Activated T-cell treated with anti-CD3 and anti-CD28 coated beads, Interleukin-2, amount 50 U/mL, for 24 hours (primary cell): ENCODE data around the gene USP6NL.

Source experiments
- DNase-seq: peaks from one replicate; pipeline ENCODE4 v3.0.0-alpha.2; 2020
- H3K27ac Mint-ChIP-seq: 2 replicates; pipeline ENCODE4 v1.8.0; 2020; ENCODE audit warnings: mild to moderate bottlenecking, mixed read lengths
- H3K27me3 Mint-ChIP-seq: 2 replicates; pipeline ENCODE4 v1.8.0; 2020; ENCODE audit warnings: mixed read lengths
- H3K36me3 Mint-ChIP-seq: 2 replicates; pipeline ENCODE4 v1.8.0; 2020; ENCODE audit warnings: low read depth, mixed read lengths
- H3K4me1 Mint-ChIP-seq: 2 replicates; pipeline ENCODE4 v1.8.0; 2020; ENCODE audit warnings: low read depth, mixed read lengths
- H3K4me3 Mint-ChIP-seq: 2 replicates; pipeline ENCODE4 v1.8.0; 2020; ENCODE audit warnings: mild to moderate bottlenecking, moderate library complexity, mixed read lengths
- H3K9me3 Mint-ChIP-seq: 2 replicates; pipeline ENCODE4 v1.8.0; 2020; ENCODE audit warnings: mixed read lengths

Gene USP6NL

GRCh38 chr10:11611248-11612020, at the start of gene USP6NL:
Gene USP6NL, minus strand, starts transcription at chr10:11611650. Its CDS starts 14,016 bp downstream, at chr10:11597634.
- no peaks in the 10 kb centered on the region for H3K36me3 Mint-ChIP-seq
- DNase-seq = peak; percentile 78
- H3K27me3 Mint-ChIP-seq = peaks cover 13% of the 10 kb centered on the region
- H3K4me1 Mint-ChIP-seq = peaks cover 40% of the 10 kb centered on the region
- peaks cover 4% of the 10 kb centered on the region for H3K9me3 Mint-ChIP-seq
- H3K27ac Mint-ChIP-seq = peak within 1 kb of the TSS; percentile 88
- peak within 1 kb of the TSS; percentile 83 for H3K4me3 Mint-ChIP-seq

DNA sequence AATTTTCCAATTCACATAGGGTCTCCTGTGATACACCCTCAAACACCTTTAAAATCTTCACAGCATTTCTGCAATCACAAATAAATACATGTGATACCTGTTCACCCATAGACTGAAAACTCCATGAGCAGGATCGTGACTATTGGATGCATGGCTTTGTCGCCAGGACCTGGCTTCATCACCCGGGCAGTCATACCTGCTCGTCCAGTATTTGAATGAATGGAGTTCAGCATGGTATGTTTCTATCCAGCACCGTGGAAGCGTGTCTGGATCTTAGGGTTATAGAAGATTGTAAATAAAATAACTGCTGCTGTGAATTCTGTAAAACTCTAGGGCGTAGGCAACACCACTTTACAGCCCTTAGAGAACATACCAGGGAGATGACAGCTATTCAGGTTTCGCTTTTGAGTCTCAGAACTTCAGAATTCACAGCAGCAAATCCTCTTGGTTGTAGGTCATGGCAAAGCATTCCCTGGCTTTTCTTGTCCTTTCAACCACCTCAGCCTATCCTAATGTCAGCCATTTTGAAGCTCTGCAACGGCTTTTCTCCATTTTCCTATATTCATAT, 47.4 kb upstream of the USP6NL start:
- Mint-ChIP-seq H3K36me3 (no peaks in the 10 kb centered on the region), H3K4me3 (no peak overlapping the region), H3K4me1 (peaks cover 13% of the 10 kb centered on the region), H3K27ac (no peak overlapping the region), H3K9me3 (no peaks in the 10 kb centered on the region), H3K27me3 (no peaks in the 10 kb centered on the region)
- DNase-seq = no peak

DNA sequence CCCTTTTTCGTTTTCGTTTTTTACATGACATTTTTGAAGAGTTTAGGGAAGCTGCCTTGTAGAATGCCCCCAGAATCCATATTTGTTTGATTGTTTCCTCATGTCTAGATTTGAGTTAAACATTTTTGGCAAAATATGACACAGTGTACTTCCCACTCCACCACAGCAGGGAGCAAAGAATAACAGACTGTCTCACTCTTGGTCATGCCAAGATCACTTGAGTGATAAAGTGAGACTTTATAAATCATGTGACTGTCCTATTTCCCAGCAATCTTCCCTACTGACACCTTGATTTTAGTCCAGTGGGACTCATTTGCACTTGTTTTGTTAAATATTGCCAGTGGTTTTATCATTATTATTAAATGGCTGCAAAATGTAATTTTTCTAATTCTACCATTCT, 44.4 kb upstream of the USP6NL start:
- peaks cover 6% of the 10 kb centered on the region for H3K4me1 Mint-ChIP-seq
- DNase-seq = no peak
- H3K27ac Mint-ChIP-seq = no peak overlapping the region
- peaks cover 5% of the 10 kb centered on the region for H3K27me3 Mint-ChIP-seq
- H3K4me3 Mint-ChIP-seq = no peak overlapping the region
- H3K36me3 Mint-ChIP-seq = no peaks in the 10 kb centered on the region
- H3K9me3 Mint-ChIP-seq = no peaks in the 10 kb centered on the region

GRCh38 chr10:11654659-11655058, 43.2 kb upstream of the USP6NL start:
- Mint-ChIP-seq H3K27me3 (peaks cover 5% of the 10 kb centered on the region), H3K4me1 (peaks cover 6% of the 10 kb centered on the region), H3K9me3 (no peaks in the 10 kb centered on the region), H3K4me3 (no peak overlapping the region), H3K27ac (no peak overlapping the region), H3K36me3 (no peaks in the 10 kb centered on the region)
- DNase-seq = no peak

DNA sequence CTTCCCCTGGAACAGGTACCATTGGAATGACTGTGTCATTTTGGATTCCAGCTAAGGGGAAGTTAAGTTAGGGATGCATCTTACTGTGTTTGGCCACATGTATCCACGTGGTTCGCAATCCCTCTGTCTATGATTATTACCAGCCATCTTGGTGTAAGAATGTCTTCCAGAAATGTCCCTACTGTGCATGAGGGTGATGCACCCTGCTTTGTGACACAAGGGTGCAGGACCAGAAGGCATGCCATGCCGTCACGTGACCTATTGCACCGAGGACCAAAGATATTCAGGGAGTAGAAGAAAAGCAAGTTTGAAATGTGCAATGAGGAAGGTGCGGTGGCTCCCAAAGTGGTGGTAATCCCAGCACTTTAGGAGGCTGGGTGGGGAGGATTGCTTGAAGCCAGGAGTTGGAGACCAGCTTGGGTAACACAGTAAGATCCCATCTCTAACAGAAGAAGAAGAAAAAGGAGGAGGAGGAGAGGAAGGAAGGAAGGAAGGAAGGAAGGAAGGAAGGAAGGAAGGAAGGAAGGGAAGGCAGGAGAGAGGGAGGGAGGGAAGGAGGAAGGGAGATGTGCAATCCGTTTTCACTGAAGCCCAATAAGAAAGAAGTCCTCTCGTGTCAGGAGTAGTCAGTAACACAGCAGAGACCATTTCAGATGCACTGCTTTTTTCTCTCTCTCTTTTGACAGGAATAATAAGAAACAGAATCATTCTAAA, 42.5 kb upstream of the USP6NL start:
- DNase-seq = no peak
- Mint-ChIP-seq H3K4me1 (peaks cover 6% of the 10 kb centered on the region), H3K27me3 (peaks cover 5% of the 10 kb centered on the region), H3K27ac (no peak overlapping the region), H3K36me3 (no peaks in the 10 kb centered on the region), H3K9me3 (no peaks in the 10 kb centered on the region), H3K4me3 (no peak overlapping the region)

GRCh38 chr10:11647676-11648075, 36.2 kb upstream of the USP6NL start:
- no peak for DNase-seq
- H3K27me3 Mint-ChIP-seq = peaks cover 3% of the 10 kb centered on the region
- no peaks in the 10 kb centered on the region for H3K4me1 Mint-ChIP-seq
- no peaks in the 10 kb centered on the region for H3K9me3 Mint-ChIP-seq
- no peaks in the 10 kb centered on the region for H3K36me3 Mint-ChIP-seq
- H3K27ac Mint-ChIP-seq = no peak overlapping the region
- H3K4me3 Mint-ChIP-seq = no peak overlapping the region

- Mint-ChIP-seq H3K9me3 (no peaks in the 10 kb centered on the region), H3K36me3 (no peaks in the 10 kb centered on the region), H3K27ac (no peak overlapping the region), H3K4me1 (no peaks in the 10 kb centered on the region), H3K27me3 (peaks cover 5% of the 10 kb centered on the region), H3K4me3 (no peak overlapping the region)
- no peak for DNase-seq
Observed at GRCh38 chr10:11646450-11646849, 35.0 kb upstream of the USP6NL start.

DNA sequence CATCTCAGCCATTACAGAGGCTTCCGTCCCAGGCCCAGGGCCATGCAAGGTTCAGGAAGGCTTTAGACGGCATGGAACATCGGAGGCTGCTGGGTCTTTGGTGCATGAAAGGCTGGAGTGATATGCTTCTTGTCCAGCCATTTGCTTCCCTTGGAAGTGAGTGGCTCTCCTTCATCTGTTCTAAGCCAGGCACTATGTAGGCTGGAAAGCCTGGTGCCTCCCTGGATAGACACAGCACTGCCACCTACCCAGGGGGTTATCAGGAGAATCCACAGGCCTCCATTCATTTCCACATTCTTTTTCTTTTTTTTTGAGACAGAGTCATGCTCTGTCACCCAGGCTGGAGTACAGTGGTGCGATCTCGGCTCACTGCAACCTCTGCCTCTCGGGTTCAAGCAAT, 31.6 kb upstream of the USP6NL start:
- Mint-ChIP-seq H3K9me3 (no peaks in the 10 kb centered on the region), H3K36me3 (no peaks in the 10 kb centered on the region), H3K27me3 (peaks cover 15% of the 10 kb centered on the region), H3K4me1 (no peaks in the 10 kb centered on the region), H3K4me3 (no peak overlapping the region), H3K27ac (no peak overlapping the region)
- no peak for DNase-seq

DNA sequence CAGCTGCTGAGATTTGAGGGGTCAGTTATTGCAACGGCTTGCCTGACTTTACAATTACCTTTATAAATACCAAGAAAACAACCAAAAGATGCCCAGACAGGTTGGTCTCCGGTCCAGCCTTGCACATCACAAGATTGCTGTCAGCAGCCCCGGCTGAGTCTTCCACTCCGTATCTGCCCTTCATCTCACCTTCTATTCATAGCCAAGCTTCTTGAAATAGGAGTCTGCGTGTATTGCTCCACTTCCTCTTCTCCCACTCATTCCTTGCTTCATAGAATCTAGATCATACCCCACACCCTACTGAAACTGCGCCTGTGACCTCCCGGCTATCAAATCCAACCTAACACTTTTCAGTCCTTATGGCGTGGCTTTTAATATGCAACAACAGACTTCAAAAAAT, 31.1 kb upstream of the USP6NL start:
- H3K27me3 Mint-ChIP-seq = peaks cover 15% of the 10 kb centered on the region
- H3K9me3 Mint-ChIP-seq = no peaks in the 10 kb centered on the region
- DNase-seq = no peak
- H3K27ac Mint-ChIP-seq = no peak overlapping the region
- no peaks in the 10 kb centered on the region for H3K36me3 Mint-ChIP-seq
- no peaks in the 10 kb centered on the region for H3K4me1 Mint-ChIP-seq
- H3K4me3 Mint-ChIP-seq = no peak overlapping the region

- Mint-ChIP-seq H3K9me3 (no peaks in the 10 kb centered on the region), H3K4me3 (no peak overlapping the region), H3K27me3 (peaks cover 24% of the 10 kb centered on the region), H3K4me1 (no peaks in the 10 kb centered on the region), H3K36me3 (no peaks in the 10 kb centered on the region), H3K27ac (no peak overlapping the region)
- no peak for DNase-seq
Observed at GRCh38 chr10:11639849-11640764, 28.7 kb upstream of the USP6NL start.

- no peaks in the 10 kb centered on the region for H3K9me3 Mint-ChIP-seq
- H3K27me3 Mint-ChIP-seq = peaks cover 24% of the 10 kb centered on the region
- DNase-seq = no peak
- no peak overlapping the region for H3K4me3 Mint-ChIP-seq
- no peaks in the 10 kb centered on the region for H3K4me1 Mint-ChIP-seq
- no peak overlapping the region for H3K27ac Mint-ChIP-seq
- no peaks in the 10 kb centered on the region for H3K36me3 Mint-ChIP-seq
Observed at GRCh38 chr10:11639362-11639761, 27.9 kb upstream of the USP6NL start.

GRCh38 chr10:11638055-11638698, 26.7 kb upstream of the USP6NL start:
- peaks cover 24% of the 10 kb centered on the region for H3K27me3 Mint-ChIP-seq
- no peaks in the 10 kb centered on the region for H3K36me3 Mint-ChIP-seq
- H3K4me1 Mint-ChIP-seq = peaks cover 2% of the 10 kb centered on the region
- no peak for DNase-seq
- H3K9me3 Mint-ChIP-seq = no peaks in the 10 kb centered on the region
- H3K4me3 Mint-ChIP-seq = no peak overlapping the region
- no peak overlapping the region for H3K27ac Mint-ChIP-seq

- H3K27ac Mint-ChIP-seq = no peak overlapping the region
- H3K36me3 Mint-ChIP-seq = no peaks in the 10 kb centered on the region
- H3K4me1 Mint-ChIP-seq = peaks cover 11% of the 10 kb centered on the region
- no peak for DNase-seq
- no peaks in the 10 kb centered on the region for H3K9me3 Mint-ChIP-seq
- peaks cover 20% of the 10 kb centered on the region for H3K27me3 Mint-ChIP-seq
- no peak overlapping the region for H3K4me3 Mint-ChIP-seq
Observed at GRCh38 chr10:11636697-11637303, 25.4 kb upstream of the USP6NL start.
